ENCODE results near the gene BCL2L11.

DNA sequence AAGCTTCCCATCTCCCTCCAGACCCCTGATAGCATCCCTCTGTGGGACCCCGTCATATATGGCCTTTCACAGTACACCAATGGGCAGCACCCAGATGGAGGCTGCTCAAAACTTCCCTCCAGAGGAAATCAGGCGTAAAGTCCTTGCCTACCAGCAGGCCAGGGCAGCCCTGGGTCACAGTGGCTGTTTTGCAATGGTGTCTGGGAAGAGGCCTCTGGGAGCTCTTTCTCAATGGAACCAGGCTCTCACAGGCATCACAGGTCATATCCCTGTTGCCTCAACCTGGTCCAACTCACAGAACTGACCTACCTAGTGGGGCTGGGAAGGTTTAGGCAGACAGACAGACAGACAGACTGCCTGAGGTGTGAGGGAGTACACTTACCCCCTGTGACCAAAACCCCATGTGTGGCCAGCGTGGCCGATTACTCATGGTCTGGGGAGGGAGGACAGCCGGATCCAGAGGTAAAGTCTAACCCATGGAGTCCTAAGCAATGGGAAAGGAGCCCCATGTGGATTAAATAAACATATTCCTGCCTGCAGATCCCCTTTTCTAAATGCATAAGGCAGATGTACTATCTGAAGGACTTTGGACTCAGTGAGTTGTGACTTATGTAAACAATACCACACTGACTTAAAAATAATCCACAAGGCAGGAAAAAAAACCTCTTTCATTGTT lies 58.2 kb downstream of the BCL2L11 start:
- TF ChIP-seq MXI1 (IDR thresholded peaks at IDR 0.05; ENCODE audit: low read depth, low read length) (no peak), EZH2 (IDR thresholded peaks at IDR 0.05; ENCODE audit: borderline replicate concordance, low read depth, low read length) (no peak), REST (IDR thresholded peaks at IDR 0.05; ENCODE audit: borderline replicate concordance) (no peak), REST (CRISPR knock-in tag; IDR thresholded peaks at IDR 0.05; ENCODE audit: low read depth) (no peak), NBN (IDR thresholded peaks at IDR 0.05; ENCODE audit: low read depth) (no peak), ZNF445 (CRISPR knock-in tag; IDR thresholded peaks at IDR 0.05; ENCODE audit: low read depth) (no peak), NFIC (IDR thresholded peaks at IDR 0.05) (no peak), POLR2AphosphoS5 (IDR thresholded peaks at IDR 0.05; ENCODE audit: control insufficient read depth, insufficient read depth, low read depth, low read length) (no peak)
